HK-2 (cell line): ENCODE results near the gene MPRIP.

Experiments used
- DNase-seq: peaks from one replicate; pipeline ENCODE4 v3.0.0-alpha.2; 2018; ENCODE audit not compliant: unreplicated experiment

Gene MPRIP

DNA sequence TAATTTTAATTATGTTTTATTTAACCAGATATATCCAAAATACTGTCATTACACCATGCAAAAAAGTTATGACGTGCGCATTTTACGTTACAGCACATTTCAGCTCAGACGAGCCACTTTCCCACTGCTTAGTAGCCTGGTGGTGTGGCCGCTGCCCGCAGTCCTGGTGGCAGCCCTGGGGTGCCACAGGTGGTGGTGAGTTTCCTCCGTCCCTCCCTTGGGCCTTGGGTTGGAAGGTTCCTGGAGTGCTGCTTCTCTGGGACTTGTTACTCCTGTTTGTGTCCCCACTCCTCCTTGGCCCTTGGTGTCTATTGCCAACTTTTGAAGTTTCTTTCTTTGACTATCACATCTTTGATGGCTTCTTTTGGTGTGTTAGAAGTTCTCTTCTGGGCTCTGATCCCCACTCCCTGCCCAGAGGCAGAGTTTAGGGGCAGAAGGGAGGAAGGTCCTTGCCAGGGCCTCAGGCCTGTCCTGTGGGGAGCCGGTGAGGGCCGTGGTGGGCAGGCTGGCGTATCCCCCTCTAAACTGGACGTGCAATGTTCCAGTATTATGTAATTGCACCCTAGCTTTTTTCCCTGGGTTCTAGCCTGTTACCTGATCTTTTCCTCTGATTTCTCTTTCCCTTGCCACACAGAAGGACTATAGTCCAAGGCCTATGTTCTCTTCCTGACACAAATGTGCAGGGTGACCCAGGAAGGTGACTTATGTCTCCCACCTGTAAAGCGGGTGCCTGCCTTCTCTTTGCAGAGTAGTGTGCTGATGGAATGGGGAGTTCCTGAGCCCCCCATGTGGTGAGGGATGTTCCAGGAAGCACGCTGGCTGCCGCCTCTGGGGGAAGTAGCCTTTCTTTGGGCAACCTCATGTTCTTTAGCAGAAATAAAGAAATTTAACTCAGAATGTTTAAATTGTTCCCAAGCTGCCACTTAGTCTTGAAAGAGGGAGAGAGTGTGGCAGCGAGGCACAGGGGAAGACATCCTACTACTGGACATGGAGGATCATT is 8.4 kb downstream of the MPRIP start:
- DNase-seq = no peak

DNA sequence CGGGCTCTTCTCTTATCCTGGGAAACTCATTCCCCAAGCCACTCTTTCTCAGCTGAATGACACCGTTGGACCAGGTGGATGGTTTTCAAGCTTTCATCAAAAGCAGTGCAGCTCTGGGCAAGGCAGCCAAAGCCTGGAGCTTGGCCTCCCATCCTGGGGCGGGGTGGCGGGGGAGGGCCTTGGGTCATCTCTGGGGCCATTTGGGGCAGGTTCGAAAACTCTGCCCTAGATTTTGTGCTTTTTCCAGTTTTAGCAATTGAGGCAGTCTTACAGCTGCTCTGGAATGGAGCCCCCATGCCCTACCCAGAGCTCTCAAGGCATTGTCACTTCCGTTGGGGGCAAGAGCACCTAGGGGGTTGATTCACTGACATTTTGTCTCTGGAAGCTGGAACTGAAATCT is 9.1 kb downstream of the MPRIP start:
- no peak for DNase-seq

DNA sequence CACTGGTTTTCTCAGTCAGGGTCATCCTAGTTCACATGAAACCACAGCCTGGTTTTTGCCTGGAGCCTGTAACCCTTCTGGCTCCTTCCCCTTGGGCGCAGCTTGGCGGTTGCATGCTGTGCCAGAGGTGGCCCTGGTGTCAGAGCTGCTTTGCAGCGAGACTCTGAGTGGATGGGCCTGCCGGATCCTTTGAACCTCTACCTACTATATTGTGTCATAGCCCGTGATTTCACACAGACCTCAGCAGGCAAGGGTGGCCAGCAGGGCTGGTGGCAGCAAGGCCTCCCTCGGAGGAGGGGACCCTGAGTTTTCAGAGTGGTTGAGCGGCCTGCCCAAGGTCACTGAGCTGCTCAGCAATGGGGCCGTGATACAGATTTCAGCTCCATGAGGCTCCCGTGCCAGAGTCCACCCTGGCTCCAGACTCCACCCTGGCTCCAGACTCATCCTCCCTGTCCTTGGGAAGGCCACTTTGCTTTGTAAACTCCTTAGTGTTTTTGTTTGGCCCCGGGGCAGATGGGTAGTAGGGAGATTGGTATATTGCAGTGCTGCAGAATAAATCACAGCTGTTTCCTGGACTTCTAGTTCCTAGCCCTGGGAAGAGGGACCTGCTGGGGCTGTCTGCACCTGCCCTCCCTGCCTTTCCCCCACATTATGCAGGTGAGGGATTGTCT is 9.7 kb downstream of the MPRIP start:
- DNase-seq = no peak

DNA sequence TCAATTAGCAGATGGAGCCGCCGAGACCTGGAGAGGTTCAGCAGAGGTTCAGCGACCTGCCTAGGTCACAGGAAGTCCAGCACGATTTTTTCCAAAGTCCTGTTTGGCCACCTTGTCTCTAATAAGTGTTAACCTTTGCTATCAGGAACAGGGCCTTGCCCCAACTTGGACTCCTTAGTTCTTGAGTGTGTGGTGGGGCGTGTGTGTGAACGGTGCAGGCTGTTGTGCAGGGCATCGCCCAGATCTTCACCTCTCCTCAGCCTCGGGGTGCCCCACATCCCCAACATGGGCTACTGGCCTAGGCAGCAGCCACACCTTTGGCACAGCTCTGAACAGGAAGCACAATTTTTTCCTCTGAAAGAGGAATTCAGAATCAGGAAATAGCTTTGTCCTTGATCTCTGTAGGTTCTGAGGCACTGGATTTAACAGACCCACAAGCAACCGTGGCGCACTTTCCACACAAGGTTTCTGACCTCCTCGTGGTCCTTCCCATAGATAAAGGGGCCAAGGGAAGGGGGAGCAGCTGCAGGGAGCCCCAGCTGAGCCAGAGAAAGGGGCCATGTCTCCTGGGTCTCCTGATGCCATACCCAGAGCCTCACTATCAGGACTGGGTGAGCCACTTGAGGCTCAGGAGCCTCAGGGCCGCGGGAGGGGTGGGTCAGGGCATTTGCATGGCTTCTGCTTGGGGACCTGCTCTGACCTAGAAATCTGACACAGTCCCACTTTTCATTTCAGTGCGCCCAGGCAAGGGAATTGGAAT is 10.4 kb downstream of the MPRIP start:
- no peak for DNase-seq

DNA sequence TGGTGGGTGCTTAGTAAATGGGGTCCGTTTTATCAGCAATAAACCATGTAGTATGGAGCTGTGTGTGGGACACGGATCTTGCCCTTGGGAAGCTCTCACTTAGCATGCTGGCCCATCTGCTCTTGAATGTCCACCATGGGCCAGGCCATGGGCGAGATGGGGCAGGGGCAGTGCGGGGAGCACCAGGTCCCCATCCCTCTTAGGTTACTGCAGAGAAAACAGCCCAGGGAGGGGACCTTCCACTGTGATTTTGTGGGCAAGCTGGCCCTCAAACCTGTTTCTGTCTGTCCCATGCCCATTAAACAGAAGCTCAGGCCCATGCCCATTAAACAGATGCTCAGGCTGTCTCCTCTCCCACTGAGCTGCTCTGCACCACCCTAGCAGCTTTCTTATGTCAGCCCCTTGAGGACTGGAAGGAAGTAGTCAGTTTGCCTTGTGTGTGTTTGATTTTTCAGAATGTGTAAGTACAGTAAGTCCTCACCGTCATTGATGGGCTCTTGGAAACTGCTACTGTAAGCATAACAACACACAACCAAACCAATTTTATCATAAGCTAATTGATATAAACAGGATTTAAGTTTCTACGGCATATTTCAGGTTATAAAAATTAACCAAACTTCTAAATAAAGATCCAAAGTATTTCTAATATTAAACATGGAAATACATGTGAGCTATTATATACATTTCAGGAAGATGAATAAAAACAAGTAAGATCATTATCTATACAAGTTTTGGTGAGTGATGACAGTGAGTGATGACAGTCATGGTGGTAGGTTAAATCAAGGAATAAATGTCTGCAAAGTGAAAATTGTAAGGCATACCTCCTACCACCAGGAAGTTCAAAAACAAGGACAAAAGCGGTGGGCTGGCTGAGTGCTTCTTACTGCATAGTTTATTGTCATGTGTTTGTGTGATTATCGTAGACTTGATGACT is 11.5 kb downstream of the MPRIP start:
- DNase-seq = no peak

DNA sequence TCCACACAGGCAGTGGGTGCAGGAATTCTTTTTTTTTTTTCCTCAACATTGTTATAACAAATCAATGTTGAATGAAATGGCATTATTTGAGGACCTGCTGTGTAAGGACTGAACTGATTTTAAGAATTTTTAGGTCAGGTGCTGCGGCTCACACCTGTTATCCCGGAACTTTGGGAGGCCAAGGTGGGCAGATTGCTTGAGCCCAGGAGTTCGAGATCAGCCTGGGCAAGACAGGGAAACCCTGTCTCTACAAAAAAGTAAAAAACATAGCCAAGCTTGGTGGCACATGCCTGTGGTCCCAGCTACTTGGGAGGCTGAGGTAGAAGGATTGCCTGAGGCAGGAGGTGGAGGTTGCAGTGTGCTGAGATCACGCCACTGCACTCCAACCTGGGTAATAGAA is 12.4 kb downstream of the MPRIP start:
- DNase-seq = no peak

DNA sequence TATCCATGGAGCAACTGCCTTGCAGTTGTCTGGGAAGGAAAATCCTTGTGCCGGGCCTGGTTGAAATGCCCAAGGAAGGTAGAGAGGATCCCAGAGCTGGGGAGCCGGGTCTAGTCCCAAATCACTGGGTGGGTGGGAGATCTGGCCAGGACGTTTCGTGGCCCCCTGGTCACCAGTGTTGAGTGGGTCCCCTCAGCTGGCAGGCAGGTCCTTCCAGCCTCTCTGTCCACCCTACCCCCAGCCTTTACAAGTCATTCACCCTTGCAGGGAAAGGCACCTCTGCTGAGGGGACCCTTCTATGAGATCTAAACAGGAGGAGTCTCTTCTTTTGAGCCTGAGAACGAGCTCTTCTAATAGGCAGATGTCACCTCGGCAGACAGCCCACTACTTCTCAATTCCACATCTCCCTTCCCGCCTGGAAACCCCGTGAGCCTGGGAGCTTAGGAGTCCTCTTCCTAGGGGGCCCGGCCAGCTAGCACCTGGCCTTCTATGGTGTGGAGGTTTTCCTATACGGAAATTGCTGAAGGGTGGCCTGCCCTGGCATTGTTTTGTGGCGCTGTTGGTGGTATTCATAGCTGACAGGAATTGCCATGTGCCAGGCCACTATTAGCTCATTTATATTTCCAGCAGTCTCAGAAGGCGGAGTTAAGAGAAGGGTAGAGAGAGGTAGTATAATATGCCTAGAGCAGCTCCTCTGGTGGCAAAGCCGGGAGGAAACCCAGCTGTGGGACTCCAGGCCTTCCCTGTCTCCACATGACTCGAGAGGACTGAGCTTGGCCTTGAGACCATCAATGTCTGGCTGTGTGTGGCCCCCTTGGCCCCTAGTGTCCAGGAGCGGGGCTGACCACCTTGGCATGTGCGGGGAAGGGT is 13.3 kb downstream of the MPRIP start:
- no peak for DNase-seq

DNA sequence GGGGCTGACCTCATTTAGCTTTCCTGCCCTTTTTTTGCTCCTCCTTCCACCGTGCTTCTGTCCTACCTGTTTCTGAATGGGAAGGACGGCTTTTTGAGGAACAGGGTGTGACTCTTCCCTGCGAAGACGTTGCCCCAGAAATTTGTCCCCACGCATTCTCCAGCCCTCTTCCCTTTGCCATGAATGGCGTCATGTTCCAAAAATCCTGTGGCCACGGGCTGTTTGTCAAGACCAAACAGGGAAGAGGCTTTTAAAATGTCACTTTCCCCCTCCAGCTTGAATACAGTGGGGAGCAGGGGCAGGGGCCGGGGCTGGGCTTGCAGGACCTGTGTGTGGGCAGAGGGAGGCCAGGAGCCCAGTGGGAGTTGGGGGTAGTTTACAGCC is 13.9 kb downstream of the MPRIP start:
- no peak for DNase-seq

DNA sequence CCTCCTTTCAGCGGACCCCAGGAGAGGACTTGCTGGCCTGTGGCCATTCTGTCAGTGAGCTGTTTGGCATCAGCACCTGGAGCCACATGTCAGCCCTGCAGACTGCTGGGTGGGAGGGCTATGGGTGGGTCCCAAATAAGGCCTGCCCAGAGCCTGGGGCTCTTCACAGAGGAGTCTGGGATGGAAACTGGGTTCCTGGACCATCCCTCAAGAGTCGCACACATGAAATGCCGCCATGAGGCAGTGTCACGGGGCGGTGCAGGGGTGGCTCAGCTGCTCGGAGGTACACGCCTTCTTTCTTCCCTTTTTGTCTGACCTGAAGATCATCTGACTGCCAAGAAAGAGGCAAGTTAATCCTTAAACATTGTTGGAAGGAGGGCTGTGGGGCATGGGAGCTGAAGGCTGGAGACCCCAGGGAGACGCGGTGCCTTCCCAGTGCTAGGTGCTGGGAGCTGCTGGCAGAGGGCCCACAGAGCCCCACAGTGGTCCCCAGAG is 14.8 kb downstream of the MPRIP start:
- no peak for DNase-seq

DNA sequence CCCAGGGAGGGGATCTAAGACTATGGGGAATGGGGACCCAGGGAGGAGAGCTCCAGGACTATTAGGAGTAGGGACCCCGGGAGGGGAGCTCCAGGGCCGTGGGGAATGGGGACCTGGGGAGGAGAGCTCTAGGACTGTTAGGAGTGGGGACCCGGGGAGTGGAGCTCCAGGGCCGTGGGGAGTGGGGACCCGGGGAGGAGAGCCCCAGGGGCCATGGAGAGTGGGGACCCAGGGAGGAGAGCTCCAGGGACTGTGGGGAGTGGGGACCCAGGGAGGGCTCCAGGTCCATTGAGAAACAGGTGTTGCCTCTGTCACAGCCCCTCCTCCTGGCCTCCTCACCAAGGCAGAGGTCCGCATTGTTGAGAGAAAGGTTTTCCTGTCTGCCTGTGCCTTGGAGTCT is 16.0 kb downstream of the MPRIP start:
- no peak for DNase-seq

DNA sequence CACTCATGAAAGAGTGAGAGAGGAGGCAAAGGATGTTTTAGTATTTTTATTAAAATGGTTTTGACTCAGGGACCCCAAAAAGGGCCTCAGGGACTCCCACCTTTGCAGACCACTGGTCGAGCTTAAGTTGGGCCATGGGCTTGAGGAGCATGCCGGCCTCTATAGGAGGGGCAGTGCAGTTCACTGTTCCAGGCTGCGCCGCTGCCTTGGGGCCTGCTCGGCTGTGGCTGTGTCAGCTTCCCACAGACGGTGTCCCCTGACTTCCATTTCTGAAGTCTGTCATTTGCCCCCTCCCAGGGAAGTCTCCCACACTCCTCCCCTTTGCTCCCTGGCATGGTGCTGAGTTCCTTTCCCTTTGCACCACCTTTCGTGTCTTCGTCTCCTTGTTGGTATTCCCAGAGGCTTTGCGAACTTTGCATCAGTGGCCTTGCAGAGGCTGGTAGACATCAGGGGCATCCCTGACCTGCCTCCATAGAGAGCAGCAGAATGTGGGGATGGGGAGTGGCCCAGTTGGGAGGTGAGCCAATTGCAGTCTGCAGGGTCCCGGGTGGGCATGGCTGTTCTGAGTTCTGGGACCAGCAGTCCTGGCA is 17.1 kb downstream of the MPRIP start:
- DNase-seq = no peak

DNA sequence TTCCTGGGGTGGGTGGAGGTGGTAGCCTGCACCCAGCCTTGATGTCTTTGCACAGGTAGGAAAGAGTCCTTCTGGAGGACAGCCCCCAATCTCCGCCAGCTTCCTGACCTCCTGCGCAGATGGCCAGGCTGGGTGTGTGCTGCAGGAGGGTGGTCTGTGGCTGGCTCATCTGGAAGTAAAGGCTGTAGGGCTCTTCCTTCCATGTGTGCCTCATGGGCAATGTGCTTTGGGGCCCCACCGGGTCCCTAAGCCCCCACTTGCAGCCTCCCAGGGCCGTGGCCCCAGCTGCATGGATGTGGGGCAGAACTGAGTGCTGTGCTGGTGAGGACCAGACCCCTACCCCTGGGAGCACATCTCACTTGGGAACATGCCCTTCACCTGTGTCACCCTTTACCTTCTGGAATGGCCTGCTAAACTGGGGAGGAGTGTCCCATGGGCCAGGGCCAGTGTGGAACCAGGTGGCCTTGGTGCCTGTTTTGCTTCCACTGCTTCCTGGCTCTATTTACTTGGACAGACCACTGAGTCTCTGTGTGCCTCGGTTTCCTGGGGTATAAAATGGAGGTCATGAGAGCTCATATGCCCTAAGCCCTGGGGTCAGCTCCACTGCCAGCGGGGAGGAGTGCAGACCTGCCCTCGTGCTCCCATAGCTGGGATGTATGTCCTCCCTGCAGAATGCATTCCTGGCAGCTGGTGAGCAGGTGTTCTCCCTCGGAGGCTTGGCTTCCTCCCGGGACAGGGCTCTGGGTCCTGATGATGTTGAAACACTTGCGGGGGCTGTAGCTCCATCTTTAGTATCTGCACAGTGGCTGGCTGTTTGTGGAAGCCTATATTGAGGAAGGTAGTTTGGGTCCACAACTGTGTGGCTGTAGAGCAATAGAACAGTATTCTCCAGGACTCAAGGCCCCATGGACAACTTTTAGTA is 18.0 kb downstream of the MPRIP start:
- DNase-seq = no peak

DNA sequence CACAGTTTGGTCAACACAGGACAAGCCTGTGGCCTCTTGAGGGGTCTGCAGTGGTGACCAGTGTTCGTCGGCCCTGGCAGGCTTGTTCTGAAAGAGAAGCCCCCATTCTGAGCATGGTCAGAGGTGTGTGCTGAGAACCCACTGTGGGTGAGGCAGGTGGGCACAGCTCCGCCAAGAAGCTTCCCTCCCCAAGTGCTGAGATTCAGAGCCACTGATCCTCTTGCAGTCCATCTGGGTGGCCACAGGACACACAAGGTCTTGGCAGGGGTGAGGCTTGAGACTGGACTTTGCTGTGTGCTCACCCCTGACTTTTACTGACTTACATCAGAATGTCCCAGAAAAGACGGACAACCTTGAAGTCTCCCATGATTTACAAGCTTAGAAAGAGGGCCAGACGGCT is 18.7 kb downstream of the MPRIP start:
- no peak for DNase-seq

DNA sequence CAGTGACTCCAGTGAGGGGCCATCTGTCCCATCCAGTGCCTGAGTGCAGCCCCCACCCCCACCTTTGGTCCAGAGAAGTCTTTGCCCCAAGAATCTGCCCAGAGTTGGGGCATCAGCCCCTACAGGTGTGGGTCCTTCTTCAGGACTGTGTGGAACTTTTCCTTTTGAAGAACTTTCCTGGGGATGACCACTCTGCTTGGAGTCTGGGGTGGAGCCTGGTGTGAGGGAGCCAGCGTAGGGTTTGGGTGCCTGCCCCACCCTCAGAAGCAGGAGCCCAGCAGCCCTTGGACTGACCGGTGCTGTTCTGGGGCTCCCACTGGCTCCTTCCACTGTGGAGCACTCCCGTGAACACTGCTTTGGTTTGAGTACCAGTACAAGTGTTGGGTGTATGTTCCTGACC is 19.3 kb downstream of the MPRIP start:
- no peak for DNase-seq

DNA sequence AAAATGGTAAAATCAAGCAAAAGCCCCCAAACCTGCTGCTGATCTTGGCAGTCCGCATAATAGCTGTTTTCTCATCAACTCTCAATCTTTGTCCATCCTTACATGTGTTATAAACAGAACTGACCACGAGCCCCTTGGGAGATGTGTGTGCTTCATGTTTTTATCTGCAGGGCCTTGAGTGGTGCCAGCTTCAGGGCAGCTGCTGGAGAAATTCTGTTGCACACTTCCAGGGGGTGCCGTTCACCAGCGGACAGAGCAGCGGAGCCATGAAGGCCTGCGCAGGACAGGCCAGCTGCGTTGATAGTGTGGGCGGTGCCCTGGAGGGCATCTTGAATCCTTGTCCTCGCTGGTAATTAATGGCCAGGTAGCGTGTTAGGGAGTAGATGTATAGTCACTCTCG is 20.1 kb downstream of the MPRIP start:
- DNase-seq = no peak

DNA sequence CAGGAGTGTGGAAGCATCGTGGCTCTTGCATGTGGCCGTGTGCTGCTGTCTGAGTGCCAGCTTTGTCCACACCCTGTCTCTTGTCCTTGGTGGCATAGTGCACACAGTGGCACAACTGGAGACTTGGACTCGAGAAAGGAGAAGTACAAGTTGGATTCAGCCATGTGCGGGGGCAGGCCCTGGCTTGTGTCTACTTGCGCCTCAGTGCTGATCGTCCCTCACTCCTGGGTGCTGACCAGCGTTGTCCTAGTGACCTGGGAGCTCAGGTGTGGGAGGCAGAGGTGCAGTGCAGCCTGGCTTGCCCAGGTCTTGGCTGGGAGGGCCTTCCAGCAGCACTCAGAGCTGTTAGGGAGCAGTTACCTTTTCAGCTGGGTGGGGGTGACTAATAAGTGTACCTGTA is 20.6 kb downstream of the MPRIP start:
- no peak for DNase-seq

DNA sequence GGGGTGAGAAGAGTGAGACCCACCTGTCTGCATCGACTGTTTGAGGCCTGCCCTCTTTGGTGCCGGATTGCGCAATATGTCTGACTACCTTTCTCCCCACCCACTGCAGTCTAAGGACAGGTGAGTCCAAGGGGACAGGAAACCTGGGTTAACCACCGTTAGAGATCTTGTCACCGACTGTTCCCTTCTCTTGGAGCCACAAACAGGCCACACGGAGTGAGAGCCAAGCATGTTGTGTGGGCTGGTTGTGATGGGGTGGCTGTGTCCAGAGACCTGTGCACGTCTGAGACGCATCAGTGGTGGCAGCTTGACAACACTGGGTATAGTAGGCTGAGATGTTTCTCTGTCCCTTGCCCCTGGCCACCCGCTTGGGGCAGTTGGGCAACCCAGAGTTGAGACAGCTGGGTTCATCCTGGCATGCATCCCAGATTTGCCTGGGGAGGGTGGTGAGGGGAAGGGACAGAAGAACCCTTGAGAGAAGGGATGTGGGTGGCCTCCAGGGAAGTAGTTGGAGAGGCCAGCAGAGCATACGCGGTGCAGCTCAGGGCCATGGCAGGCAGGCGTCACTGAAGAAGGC is 21.4 kb downstream of the MPRIP start:
- no peak for DNase-seq

DNA sequence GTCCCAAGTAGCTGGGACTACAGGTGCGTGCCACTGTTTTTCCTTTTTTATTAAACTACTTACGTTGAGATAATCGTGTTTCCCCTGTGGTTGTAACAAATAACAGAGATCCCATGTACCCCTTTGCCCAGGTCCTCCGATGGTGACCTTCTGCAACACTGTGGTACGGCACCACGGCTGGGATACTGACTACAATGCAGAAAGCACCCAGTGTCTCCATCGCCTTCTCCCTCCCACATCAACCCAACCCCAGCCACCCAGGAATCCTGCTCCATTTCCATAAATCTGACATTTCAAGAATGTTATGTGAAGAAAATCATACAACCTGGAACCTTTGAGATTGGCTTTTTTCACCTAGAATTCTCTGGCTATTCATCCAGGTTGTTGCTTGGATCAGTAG is 22.1 kb downstream of the MPRIP start:
- no peak for DNase-seq
